Amniotic epithelial cell (primary cell): ENCODE data around the gene PCDHGB5.
"Not testable (repeated sequence)": the region's sequence is repeated elsewhere in the genome, so short reads cannot be mapped to it uniquely, and the experiment has no call there.

ENCODE experiments used
- DNase-seq: peaks from one replicate; pipeline ENCODE4 v3.0.0-alpha.2; 2010; ENCODE audit warnings: low read depth

PCDHGB5 gene

GRCh38 chr5:141397756-141398551, at the start of gene PCDHGB5:
TSS of gene PCDHGB5 (plus strand) at chr5:141397947. CDS start at chr5:141398128, 181 bp downstream.
- DNase-seq = peak; percentile 44

- DNase-seq = peak; percentile 45
Observed at GRCh38 chr5:141349917-141350619, 47.7 kb upstream of the PCDHGB5 start, which contains the start of gene PCDHGB1. TSS of gene PCDHGB1 (plus strand) at chr5:141350099. CDS start at chr5:141350261, 162 bp downstream.

- DNase-seq = no peak
Observed at GRCh38 chr5:141351591-141351990, 46.2 kb upstream of the PCDHGB5 start.

GRCh38 chr5:141354900-141355469, 42.8 kb upstream of the PCDHGB5 start, which contains the start of gene PCDHGA4:
TSS of gene PCDHGA4 (plus strand) at chr5:141355021. CDS start at chr5:141355108, 87 bp downstream.
- no peak for DNase-seq

DNA sequence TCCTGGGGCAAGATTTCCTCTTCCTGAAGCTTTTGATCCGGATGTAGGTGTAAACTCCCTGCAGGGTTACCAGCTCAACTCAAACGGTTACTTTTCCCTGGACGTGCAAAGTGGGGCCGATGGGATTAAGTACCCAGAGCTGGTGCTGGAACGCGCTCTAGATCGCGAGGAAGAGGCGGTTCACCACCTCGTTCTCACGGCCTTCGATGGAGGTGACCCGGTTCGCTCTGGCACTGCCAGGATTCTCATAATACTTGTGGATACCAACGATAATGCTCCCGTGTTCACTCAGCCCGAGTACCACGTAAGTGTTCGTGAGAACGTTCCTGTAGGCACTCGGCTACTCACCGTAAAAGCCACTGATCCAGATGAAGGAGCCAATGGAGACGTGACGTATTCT, 42.1 kb upstream of the PCDHGB5 start:
- no peak for DNase-seq

- DNase-seq = no peak
Observed at GRCh38 chr5:141356133-141356532, 41.6 kb upstream of the PCDHGB5 start.

DNA sequence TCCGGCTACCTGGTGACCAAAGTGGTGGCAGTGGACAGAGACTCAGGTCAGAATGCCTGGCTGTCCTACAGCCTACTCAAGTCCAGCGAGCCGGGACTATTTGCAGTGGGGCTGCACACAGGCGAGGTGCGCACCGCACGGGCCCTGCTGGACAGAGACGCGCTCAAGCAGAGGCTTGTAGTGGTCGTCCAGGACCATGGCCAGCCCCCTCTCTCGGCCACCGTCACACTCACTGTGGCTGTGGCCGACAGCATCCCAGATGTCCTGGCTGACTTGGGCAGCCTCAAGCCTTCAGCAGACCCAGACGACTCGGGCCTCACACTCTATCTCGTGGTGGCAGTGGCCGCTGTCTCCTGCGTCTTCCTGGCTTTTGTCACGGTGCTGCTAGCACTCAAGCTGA, 40.8 kb upstream of the PCDHGB5 start:
- DNase-seq = no peak

DNA sequence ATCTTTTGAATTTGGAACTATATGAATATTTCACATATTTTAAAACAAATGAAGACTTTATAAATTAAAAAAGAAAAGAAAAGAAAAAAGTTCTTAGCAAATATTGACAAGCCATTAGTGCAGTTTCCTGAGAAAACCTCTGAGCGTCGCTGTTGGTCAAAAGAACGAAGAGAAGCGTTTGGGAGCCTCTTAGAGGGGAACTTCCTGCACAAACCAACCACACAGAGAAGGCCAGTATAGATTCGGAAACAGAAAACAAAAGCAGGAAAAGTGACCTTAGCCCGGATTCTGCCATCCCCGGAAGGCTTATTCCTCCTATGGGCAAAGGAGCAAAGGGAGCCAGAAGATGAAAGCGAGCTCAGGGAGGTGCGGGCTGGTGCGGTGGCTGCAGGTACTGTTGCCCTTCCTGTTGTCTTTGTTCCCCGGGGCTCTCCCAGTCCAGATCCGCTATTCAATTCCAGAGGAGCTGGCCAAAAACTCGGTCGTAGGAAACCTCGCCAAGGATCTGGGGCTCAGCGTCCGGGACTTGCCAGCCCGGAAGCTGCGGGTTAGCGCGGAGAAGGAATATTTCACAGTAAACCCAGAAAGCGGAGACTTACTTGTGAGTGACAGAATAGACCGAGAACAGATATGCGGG, 37.8 kb upstream of the PCDHGB5 start, which contains the start of gene PCDHGB2:
PCDHGB2 (plus strand) TSS at position 205 of the 637 bp plus-strand sequence; CDS start at position 347, 142 bp downstream.
- DNase-seq = peak; percentile 31

GRCh38 chr5:141360685-141361084, 37.1 kb upstream of the PCDHGB5 start:
- DNase-seq = no peak

- DNase-seq = no peak
Observed at GRCh38 chr5:141362719-141363118, 35.0 kb upstream of the PCDHGB5 start.

GRCh38 chr5:141363952-141364660, 33.6 kb upstream of the PCDHGB5 start, which contains the start of gene PCDHGA5:
TSS of gene PCDHGA5 (plus strand) at chr5:141364162. CDS start at chr5:141364331, 169 bp downstream.
- DNase-seq = no peak

- DNase-seq = no peak
Observed at GRCh38 chr5:141366016-141366896, 31.5 kb upstream of the PCDHGB5 start.

DNA sequence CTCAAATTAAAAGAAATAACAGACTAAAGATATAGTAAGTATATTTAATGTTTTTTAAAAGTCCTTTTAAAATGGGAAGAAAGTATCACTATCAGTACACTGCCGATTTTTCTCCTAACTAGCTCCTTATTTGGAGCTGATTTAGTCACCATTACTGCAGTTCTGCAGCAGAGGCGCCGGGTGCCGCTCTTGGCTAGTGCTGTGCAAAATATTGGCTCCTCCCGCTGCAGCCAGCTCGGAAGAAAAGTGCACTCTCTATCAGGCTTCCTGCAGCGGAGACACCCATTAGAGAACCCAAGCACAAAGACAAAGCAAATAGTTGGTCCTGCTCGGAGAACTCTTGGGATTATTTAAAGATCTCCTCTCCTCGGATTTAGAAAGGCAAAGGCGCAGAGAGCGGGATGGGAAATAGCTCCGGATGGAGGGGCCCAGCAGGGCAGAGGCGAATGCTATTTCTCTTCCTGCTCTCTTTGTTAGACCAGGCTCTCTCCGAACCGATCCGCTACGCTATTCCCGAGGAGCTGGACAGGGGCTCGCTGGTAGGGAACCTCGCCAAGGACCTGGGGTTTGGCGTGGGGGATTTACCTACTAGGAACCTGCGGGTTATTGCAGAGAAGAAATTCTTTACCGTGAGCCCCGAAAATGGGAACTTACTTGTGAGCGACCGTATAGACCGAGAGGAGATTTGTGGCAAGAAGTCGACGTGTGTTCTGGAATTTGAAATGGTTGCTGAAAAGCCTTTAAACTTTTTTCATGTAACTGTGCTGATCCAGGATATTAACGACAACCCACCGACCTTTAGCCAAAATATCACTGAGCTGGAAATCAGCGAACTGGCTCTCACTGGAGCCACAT, 27.5 kb upstream of the PCDHGB5 start, which contains the start of gene PCDHGB3:
PCDHGB3 (plus strand) TSS at position 249 of the 855 bp plus-strand sequence; CDS start at position 402, 153 bp downstream.
- DNase-seq = peak; percentile 70

- no peak for DNase-seq
Observed at GRCh38 chr5:141371572-141372475, 25.9 kb upstream of the PCDHGB5 start.

DNA sequence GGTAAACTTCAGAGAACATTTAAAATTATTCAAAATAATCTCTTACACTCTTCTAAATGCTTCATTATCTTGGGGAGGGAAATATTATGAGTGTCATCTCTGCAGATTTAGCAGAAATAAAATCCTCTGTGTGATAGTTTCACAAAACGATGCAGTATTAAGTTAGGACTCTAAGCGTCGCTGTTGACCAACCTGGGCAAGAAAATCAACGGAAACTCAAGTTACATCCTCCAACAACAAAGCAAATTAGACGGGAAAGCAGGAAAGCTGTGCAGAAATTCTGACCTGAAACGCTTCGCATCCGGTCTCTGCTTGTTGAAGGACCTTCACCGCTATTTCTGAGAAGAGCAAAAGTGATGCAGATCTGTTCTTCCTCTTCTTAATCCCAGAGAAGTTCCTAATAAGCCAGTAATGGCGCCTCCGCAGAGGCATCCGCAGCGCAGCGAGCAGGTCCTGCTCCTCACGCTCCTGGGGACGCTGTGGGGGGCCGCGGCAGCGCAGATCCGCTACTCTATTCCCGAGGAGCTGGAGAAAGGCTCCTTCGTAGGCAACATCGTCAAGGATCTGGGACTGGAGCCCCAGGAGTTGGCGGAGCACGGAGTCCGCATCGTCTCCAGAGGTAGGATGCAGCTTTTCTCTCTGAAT, 24.0 kb upstream of the PCDHGB5 start, which contains the start of gene PCDHGA6:
PCDHGA6 (plus strand) TSS at position 219 of the 645 bp plus-strand sequence; CDS start at position 412, 193 bp downstream.
- peak; percentile 40 for DNase-seq

GRCh38 chr5:141374627-141375026, 23.1 kb upstream of the PCDHGB5 start:
- no peak for DNase-seq

- DNase-seq = not testable (repeated sequence)
Observed at GRCh38 chr5:141375444-141376155, 22.1 kb upstream of the PCDHGB5 start.
